ENCODE data around the gene DPP10.

GRCh38 chr2:114769991-114770390, 327.6 kb downstream of the DPP10 start:
- no peak for TF ChIP-seq CTCF (conservative IDR thresholded peaks at IDR 0.05)
- no peak for TF ChIP-seq ZFX (IDR thresholded peaks at IDR 0.05)

Data from C4-2B (cell line).